GM18858 (cell line): ENCODE results near the gene RTRAF.

Experiments
- ATAC-seq: cut with Tn5 transposase; IDR thresholded peaks from one replicate; pipeline ENCODE4 v1.9.1; 2021; ENCODE audit not compliant: unreplicated experiment

The RTRAF gene

GRCh38 chr14:51989293-51990234, at the start of gene RTRAF:
RTRAF (plus strand) TSS chr14:51989546; CDS start chr14:51989640, 94 bp downstream.
- ATAC-seq = peak; percentile 87

- no peak for ATAC-seq
Observed at GRCh38 chr14:51939755-51940301, 49.5 kb upstream of the RTRAF start.

DNA sequence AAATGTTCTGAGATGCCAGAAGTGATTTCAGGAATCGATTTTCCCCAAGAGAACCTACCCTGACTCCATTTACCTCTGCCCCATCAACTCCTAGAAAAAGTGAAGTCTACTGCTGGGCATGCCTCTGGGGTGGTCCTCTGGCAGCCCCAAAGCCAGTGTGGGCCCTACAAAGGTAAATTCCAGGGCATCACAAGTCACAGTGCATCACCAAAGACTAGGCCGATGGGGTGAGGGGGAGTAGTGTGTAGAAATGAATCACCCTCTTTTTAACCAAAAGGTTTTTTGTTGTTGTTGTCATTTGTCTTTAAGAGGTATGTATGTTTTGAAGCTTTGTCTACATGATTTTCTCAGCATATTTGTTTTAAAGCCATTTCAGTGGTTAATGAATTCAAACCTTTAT, 46.4 kb upstream of the RTRAF start:
- no peak for ATAC-seq

- ATAC-seq = no peak
Observed at GRCh38 chr14:51950007-51950406, 39.3 kb upstream of the RTRAF start.

DNA sequence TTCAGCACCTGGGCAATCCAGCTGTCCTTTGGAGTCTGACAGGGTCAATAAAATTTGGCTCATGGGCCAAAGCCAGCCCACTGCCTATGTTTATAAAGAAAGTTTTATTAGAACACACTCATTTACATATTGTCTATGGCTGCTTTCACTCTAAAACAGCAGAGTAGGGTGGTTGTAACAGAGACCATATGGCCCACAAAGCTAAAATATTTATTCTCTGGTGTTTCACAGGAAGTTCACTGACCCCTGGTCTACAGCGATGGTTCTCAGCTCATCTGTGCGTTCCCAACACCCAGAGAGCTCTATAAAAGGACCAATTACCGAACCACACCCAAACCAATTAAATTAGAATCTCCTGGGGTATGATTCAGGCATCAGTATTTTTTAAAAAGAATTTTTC, 37.7 kb upstream of the RTRAF start:
- no peak for ATAC-seq

DNA sequence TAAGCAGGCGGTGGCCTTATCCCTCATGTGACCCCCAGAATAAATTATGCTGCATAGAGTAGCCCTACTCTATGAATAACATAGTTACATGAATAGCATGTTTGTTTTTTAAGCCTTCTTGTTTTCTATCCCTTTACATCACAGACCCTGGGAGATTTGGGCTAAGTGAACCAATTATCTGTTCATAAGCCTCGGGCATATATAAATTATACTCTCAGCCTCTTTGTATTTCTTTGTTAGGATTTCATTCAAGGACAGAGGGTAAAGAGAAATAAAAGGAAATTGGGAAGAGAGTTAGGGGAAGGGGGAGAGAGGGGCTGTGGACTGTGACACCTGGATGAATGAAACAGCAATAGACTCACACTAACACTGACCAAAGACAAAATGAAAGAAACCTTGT, 35.3 kb upstream of the RTRAF start:
- no peak for ATAC-seq

- no peak for ATAC-seq
Observed at GRCh38 chr14:51954657-51955056, 34.7 kb upstream of the RTRAF start.

DNA sequence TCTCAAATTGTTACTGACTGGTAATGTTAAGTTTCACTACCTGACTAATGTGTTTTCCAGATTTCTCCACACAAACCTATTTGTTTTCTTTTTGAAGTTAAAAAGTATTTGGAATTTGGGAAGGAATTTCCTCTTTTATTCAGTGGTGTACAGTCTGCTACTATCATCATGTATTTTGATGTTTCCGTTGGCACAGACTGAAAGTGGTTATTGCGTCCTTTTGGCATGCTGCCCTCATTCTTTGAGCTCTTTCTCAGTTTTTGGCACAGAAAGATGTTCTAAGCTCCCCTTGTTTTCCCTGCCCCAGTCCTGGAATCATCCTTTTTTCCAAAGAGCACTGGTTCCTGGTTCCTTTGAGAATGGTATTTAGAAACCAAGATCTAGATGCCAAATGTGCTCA, 31.4 kb upstream of the RTRAF start:
- ATAC-seq = no peak

DNA sequence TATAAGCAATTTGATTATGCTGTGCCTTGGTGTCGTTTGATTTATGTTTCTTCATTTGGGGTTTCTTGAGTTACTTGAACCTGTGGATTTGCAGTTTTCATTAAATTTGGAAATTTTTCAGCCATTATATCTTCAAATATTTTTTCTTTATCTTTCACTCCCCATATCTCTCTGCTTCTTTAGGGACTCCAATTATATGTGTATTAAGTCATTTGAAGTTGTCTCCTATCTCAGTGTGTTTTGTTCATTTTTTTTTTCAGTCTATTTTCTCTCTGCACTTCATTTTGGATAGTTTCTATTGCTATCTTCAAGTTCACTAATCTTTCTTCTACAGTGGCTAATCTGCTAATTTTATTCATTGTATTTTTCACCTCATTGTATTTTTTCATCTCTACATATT, 29.4 kb upstream of the RTRAF start:
- ATAC-seq = no peak

DNA sequence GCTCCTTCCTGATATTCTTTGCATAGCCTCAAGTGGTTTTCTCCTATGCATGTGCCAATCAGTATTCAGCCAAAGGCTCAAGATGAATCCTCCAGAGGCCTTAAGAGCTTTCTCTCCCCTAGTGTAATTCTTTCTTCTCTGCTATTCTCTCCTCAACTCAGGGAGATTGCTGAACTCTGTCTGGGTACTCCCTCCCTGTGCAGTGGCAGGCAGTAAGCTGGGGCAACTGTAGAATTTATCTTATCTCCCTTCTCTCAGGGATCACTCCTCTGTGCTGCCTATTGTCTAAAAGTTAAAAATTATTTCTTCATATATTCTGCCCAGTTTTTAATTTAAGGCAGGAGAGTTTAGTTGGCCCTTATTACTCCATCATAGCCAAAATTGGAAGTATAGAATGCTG, 28.5 kb upstream of the RTRAF start:
- no peak for ATAC-seq

DNA sequence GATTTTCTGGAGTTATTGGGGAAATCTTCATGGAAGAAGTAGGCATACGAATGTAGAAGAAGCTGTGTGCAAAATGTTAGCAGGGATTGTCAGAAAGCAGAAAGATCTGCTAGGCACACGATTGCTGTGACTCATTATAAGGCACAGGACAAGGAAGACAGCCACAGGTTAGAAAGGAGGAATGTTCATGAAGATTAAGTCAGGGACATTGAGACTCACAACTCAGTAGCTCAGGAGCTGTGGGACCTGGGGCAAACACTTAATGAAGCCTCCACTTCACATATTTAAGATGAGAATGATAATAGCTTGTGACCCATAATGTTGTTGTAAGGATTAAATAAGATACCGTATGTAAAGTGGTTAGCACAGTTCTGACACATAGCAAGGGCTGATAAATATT, 26.6 kb upstream of the RTRAF start:
- ATAC-seq = no peak

DNA sequence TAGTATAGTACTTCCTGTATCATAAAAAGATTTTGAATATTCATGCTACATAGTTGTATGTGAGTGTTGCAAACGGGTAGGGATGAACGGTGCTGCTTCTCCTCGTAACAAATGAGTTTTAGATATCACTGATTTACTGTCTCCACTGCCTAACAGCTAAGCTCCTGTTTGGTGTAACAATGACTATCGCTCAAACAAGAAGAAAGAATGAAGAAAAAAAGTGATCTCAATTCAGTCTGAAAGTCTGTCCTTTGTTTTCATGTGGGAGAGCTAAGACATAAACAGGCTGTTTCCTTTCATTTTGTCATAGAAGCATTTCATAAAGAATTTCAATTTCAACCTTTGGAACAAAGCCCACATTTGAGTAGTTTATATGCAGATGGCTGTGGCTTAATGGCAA, 26.1 kb upstream of the RTRAF start:
- ATAC-seq = no peak

GRCh38 chr14:51967521-51967920, 21.8 kb upstream of the RTRAF start:
- no peak for ATAC-seq

GRCh38 chr14:51969852-51970540, 19.4 kb upstream of the RTRAF start:
- no peak for ATAC-seq

DNA sequence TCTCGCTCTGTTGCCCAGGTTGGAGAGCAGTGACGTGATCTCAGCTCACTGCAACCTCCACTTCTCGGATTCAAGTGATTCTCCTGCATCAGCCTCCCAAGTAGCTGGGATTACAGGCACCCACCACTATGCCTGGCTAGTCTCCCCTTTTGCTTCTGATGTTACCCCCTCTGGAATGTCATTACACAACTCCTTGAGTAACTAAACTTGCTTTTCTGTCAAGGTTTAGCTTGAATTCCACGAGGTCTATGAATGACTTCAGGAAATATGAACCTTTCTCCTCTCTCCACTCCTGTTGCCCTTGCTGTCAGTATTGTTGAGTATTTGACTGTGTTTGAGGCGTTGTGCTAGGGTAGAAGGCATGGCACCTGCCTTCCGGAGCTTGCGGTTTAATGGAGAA, 16.8 kb upstream of the RTRAF start:
- no peak for ATAC-seq

- ATAC-seq = no peak
Observed at GRCh38 chr14:51977075-51977474, 12.3 kb upstream of the RTRAF start.

DNA sequence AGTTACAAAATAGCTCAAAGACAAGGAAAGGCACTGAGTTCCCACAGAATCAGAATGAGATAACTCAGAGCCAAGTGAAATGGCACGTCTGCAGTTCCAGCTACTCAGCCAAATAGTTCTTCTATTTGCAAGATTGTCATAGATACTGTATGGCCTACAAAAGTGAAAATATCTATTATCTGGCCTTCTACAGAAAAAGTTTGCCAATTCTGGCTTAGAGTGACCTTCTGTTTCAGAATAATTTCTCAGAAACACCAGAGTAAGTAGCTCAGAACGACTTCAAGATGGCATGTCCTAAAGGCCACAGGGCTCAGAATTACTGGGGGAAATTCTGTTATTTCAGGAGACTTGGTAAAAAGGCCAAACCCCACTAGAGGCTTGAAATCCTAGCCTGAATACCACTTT, 10.7 kb upstream of the RTRAF start:
- ATAC-seq = no peak

DNA sequence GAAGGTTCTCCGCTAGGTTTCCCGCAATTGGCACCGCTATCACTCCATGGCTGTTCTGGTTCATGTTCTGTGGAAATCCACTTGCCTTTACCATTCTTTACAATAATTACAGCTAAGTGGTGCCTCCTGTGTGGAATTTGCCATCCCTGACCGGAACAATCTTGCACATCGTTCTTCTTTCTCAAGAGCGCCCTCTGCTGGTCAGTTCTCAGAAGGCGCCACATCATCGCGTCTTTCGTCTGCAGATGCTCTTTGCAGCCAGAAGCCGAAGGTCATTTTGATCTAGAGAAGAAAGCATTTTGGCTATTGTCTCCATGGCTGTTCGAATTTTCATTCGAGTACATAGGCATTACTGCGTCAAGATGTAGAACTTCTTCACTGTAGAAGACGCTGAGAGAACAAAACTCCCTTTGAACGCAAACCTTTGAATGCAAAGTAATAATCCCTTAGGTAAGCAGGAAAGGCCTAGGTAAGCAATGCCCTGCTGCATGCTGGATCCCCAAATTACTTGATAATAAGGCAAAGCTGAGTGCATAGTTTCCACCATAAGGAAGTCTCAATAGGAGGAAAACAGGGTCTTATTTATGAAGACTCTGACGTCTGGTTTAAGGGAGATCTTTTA, 10.1 kb upstream of the RTRAF start:
- ATAC-seq = no peak

GRCh38 chr14:51981218-51981854, 8.0 kb upstream of the RTRAF start:
- ATAC-seq = no peak

DNA sequence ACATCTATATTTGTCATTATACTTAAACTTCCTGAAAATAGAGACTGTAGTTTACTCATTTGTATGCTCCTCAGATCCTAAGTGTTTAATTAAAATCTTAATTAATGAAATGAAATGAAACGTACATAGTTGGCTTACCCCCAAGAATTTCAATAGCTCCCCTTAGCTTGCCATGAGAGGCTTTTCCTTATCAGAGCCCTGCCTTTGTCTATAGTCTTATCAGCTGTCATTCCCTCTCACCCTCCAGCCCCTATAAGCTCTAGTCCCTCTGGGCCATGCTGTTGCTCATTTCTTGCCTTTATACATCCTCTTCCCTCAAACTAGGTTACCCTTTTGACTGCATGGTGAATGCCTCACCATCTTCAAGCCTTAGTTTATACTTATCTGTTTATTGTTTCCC, 1.1 kb upstream of the RTRAF start:
- no peak for ATAC-seq

DNA sequence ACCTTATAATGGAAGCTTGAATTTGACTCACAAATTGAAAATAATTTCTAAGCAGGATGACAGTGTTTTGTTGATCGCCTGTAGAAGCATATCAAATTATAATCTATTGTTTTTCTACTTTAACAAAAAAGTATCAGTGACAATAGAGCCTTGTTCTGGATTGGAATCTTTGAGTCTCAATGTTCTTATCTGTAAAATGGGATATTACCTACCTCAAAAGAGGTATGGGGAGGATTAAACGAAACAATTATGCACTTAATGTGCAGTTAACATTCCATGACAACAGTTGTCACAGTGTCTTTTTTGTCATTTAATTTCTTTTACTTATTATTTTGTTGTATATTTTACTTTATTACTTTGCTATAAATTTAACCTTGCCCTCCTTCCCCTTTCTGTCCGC, 1.1 kb downstream of the RTRAF start:
- ATAC-seq = no peak
